ENCODE results near the gene SDK1.

SDK1 gene

GRCh38 chr7:4010061-4010605 is 709.1 kb downstream of the SDK1 start:
- no peak for DNase-seq (ENCODE audit: low spot score)
- TF ChIP-seq CTCF (IDR thresholded peaks at IDR 0.05; ENCODE audit: extremely low read depth, missing control alignments): no peak

DNA sequence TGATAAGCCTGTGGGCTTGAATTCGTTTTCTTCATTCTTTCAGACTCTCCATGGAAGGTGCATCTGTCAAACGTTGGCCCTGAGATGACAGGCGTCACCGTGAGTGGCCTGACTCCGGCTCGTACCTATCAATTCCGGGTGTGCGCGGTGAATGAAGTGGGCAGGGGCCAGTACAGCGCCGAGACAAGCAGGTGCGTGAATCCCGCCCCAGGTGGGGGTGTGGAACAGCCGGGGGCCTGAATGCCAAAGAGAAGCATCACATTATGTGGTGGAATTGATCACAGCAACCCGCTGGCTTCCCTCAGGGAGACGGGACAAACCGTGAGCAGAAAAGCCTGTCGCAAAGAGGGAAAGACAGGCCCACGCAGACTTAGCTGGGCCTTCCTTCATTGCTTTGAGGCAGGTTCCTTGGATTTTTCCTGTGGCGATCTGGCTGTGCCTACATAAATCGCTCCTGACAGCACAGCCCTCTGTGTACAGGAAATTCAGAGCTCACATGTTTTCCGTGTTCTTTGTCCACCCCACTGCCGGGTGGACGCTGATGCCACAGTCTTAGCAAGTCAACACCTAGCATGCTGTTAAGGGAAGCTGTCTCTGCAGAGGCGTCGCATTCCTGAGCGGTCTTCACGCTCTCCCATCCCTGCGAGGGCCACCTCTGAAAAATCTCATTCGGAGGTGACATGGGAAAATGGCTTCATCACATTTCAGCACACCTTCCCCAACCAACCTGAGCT is 710.0 kb downstream of the SDK1 start:
- DNase-seq (ENCODE audit: low spot score): no peak

GRCh38 chr7:4013793-4014192 is 712.7 kb downstream of the SDK1 start:
- no peak for TF ChIP-seq CTCF (IDR thresholded peaks at IDR 0.05; ENCODE audit: extremely low read depth, missing control alignments)
- no peak for DNase-seq (ENCODE audit: low spot score)

More for the DNA sequence above, 710.0 kb downstream of the SDK1 start:
- no peak for TF ChIP-seq CTCF (IDR thresholded peaks at IDR 0.05; ENCODE audit: extremely low read depth, missing control alignments)

- DNase-seq (ENCODE audit: low spot score): no peak
- no peak for TF ChIP-seq CTCF (IDR thresholded peaks at IDR 0.05; ENCODE audit: extremely low read depth, missing control alignments)
Measured at GRCh38 chr7:4014346-4015050, 713.4 kb downstream of the SDK1 start.

DNA sequence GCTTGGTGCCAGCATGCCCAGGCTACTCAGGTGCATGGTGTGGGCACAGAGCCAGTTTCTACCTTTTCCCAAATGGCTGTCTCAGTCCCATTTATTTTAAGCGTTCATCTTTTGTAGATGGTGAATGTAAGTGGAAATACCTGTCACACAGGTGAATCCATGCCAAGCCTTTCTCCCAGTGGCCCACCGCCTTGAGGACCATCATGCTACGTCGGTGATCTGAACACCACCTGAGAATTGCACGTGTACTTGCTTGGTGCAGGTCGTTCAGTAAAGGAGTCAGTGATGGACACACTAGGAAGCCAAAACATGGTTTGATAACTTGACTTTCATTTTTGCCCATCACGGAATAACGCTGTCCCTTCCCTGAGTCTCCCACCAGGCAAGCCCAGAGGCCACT is 714.3 kb downstream of the SDK1 start:
- no peak for TF ChIP-seq CTCF (IDR thresholded peaks at IDR 0.05; ENCODE audit: extremely low read depth, missing control alignments)
- no peak for DNase-seq (ENCODE audit: low spot score)

GRCh38 chr7:4015996-4016395 is 714.9 kb downstream of the SDK1 start:
- DNase-seq (ENCODE audit: low spot score): no peak
- no peak for TF ChIP-seq CTCF (IDR thresholded peaks at IDR 0.05; ENCODE audit: extremely low read depth, missing control alignments)

GRCh38 chr7:4017081-4017480 is 716.0 kb downstream of the SDK1 start:
- DNase-seq (ENCODE audit: low spot score): no peak
- no peak for TF ChIP-seq CTCF (IDR thresholded peaks at IDR 0.05; ENCODE audit: extremely low read depth, missing control alignments)

All from GM20000 (cell line).